Epithelial cell of proximal tubule (primary cell): ENCODE data around the gene UBAC2. TPM values are rescaled to one million over a fixed set of nuclear protein-coding genes. Genes with fewer than 3 reads are reported as not detected.

Experiments used
- DNase-seq: peaks from one replicate; pipeline ENCODE4 v3.0.0-alpha.2; 2011; ENCODE audit warnings: low read depth
- H3K4me3 ChIP-seq: 2 replicates; pipeline ENCODE4 v1.5.1; 2011; ENCODE audit warnings: low read depth, mild to moderate bottlenecking, low read length
- total RNA-seq: library from RNA; depleted of rRNA; stranded (reverse); fragments of >200 nt; gene quantifications from 2 replicates; pipeline ENCODE4 v1.2.3, GENCODE V29; 2015
- TF ChIP-seq, protein P1 (sequence below): conservative IDR thresholded peaks from 2 replicates; pipeline ENCODE4 v1.5.1; 2012; ENCODE audit warnings: low read depth, mild to moderate bottlenecking, low read length

Gene UBAC2
- total RNA-seq, 1 donor from 2014 or later = 63.9 TPM

DNA sequence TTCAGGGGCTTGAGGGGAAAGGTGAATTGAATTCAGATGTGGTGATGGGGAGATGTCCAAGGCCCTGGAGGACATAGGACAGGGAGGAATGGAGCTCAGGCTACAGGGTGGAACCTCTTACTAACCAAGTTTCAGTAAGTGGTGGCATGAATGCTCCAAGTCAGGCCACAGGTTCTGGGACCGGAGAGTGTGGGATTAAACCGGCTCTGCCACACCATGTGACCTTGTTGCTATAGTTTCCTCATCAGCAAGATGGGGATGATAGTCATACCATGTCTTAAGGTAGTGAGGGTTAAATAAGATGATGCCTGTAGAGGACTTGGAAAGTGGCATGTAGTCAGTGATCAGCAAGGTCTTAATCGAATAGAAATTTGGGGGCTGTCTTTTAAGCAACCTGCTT, 90.2 kb downstream of the UBAC2 start:
- TF ChIP-seq, protein P1, sequence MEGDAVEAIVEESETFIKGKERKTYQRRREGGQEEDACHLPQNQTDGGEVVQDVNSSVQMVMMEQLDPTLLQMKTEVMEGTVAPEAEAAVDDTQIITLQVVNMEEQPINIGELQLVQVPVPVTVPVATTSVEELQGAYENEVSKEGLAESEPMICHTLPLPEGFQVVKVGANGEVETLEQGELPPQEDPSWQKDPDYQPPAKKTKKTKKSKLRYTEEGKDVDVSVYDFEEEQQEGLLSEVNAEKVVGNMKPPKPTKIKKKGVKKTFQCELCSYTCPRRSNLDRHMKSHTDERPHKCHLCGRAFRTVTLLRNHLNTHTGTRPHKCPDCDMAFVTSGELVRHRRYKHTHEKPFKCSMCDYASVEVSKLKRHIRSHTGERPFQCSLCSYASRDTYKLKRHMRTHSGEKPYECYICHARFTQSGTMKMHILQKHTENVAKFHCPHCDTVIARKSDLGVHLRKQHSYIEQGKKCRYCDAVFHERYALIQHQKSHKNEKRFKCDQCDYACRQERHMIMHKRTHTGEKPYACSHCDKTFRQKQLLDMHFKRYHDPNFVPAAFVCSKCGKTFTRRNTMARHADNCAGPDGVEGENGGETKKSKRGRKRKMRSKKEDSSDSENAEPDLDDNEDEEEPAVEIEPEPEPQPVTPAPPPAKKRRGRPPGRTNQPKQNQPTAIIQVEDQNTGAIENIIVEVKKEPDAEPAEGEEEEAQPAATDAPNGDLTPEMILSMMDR = no peak
- H3K4me3 ChIP-seq = no peak overlapping the region

DNA sequence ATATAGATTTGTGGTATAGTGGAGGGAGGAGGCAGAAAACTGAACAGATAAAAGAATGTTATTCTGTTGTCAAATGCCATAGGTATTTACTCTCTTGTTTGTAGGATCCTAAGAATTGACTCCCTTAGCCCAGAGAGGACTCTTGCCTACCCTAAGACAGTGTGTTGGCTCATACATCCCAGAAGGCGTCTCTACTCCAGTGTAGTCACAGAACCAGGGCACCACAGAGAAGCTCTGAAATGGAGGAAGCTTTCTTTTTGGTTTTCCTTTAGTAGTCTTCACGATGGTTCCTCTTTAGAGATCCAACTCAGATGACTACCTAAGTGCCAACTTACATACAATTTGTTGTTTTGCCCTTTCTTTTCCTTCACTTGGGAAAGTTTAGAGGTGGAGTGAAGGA, 92.5 kb downstream of the UBAC2 start:
- DNase-seq = no peak
- H3K4me3 ChIP-seq = no peak overlapping the region
- TF ChIP-seq, protein P1 = no peak

More for the DNA sequence above, 90.2 kb downstream of the UBAC2 start:
- no peak for DNase-seq

DNA sequence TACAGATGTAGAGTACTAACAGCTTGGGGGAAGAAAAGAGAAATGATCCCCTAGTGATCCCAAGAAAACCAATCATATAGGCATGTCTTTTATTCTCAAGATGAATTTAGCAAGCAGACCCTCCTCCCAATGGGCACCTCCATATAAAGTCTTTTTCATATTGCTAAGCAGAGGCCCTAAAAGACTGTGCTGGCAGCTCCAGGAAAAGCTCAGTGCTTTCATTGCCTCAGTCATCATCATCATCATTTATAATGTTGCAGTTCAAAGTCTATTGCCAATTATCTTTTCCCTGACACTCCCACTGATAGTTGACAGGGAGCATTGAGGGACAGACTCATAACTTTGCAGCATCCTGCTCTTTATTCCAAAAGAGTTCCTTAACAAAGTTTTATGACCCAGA, 93.5 kb downstream of the UBAC2 start:
- DNase-seq = no peak
- H3K4me3 ChIP-seq = no peak overlapping the region
- TF ChIP-seq, protein P1 = no peak

DNA sequence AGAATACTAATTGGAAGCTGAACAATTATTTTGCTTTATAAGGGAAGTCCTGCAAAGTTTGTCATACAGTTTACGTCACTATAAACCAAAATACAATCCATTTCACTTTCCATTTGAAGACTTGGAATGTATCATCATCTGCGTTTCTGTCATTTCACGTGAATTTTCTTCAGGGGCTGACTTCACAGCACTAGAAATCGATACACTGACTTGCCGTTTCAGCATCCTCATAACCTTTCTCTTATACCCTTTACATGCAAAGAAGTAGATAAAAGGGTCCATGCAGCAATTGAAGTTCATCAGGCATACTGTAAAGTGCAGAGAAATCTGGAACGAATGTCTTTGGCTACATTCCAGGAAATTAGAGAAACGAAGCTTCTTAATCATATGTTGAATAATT, 94.3 kb downstream of the UBAC2 start:
- TF ChIP-seq, protein P1 = no peak
- no peak overlapping the region for H3K4me3 ChIP-seq
- no peak for DNase-seq

DNA sequence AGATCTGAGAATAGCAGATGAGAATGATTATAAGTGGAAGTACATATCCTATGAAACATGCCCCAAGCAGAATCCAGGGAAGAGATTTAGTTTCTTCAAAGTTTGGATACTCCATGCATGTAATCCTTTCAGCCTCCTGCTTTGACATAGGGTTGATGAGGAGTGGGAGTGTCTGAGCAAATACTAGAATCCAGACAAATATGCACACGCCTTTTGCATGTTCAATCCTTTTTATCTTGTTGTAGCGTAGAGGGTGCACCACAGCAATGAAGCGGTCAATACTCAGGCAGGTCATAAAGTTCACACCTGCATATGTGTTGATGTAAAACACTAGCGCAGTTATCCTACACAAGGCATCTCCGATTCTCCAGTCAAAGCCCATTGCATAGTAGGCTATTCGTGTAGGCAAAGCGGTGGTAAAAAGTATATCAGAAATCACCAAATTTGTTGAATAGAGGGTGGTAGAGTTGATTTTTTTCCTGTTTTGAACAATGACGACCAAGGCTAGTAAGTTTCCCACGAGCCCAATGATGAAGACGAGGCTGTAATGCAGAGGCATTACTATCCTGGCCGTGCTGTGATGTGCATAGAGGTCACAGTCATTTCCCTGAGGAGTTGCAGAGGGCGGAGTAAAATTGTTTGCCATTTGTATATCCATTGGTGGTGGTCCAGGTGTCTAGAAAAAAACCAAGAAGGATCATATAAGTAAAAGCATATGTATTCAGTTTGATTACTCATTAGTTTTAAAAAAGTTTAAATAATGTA, 95.0 kb downstream of the UBAC2 start:
- TF ChIP-seq, protein P1 = no peak
- no peak for DNase-seq
- H3K4me3 ChIP-seq = no peak overlapping the region

DNA sequence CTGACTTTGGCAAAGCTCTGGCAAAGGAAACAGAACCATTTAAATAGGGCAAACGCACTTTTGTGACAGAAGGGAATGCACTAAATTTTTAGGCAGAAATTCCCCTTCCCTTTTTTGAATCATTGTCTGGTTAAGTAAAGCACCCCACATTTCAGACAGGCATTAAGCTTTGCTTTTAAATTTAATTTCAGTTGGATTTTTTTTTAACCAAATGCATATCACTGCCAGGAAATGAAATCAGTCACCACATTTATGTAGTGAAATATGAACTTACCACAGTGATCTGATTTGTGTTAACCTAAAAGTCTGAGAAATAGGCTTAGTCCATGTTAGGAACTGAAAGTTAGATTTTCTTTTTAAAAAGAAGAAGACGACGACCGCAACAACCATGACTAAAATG, 95.7 kb downstream of the UBAC2 start:
- no peak for DNase-seq
- TF ChIP-seq, protein P1 = no peak
- no peak overlapping the region for H3K4me3 ChIP-seq

DNA sequence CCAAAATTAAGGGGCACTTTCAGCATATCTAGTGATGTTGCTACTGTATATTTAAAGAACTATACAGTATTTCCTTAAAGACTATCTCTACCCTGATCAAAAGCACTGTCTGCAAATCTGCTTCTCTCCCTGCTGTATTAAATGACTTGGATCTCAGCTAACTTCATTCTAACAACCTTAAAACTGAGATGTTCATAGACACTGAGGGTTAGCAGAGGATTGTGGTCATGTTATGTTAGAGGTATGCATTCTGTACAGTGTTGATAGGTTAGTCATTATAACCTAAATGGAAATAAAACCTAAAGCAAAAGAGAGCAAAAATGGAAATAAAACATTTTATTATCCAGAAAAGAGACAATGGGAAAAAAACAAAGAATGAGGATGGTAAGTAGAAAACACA, 96.7 kb downstream of the UBAC2 start:
- no peak overlapping the region for H3K4me3 ChIP-seq
- TF ChIP-seq, protein P1 = no peak
- DNase-seq = no peak
